ENCODE measurements around the gene ISCA2. TPM values are rescaled to one million over a fixed set of nuclear protein-coding genes. Genes with fewer than 3 reads are reported as not detected.

The ISCA2 gene
- total and polyA plus RNA-seq, 2 donors (not counting 1 experiment from before 2014, with no cell fraction given): 11.7 to 32.1 TPM

GRCh38 chr14:74464785-74465184 lies 28.8 kb upstream of the ISCA2 start:
- DNase-seq (ENCODE audit: low read depth in 2 of 2): no peak
- no peaks in the 10 kb centered on the region for H3K36me3 ChIP-seq (ENCODE audit: control insufficient read depth, insufficient read depth, low read length)
- H3K9me3 ChIP-seq (ENCODE audit: control insufficient read depth, insufficient read depth, low read depth, low read length): no peaks in the 10 kb centered on the region
- H3K4me3 ChIP-seq (replicated peaks in 1 of 4; ENCODE audit: control extremely low read depth in 1 of 4, insufficient read depth in 1 of 4, low read depth in 3 of 4, low read length in 4 of 4): no peak overlapping the region
- H3K4me1 ChIP-seq (ENCODE audit: control insufficient read depth, extremely low read depth, insufficient read depth, low read length): no peaks in the 10 kb centered on the region
- no peaks in the 10 kb centered on the region for H3K79me2 ChIP-seq (ENCODE audit: control insufficient read depth, insufficient read depth, low read length)
- H4K20me1 ChIP-seq (ENCODE audit: control insufficient read depth, extremely low read depth, insufficient read depth, low read length): no peaks in the 10 kb centered on the region
- TF ChIP-seq EZH2 (IDR thresholded peaks at IDR 0.05; ENCODE audit: low read length, missing control alignments) (no peak), CTCF (conservative IDR thresholded peaks at IDR 0.05 in 1 of 2, IDR thresholded peaks at IDR 0.05 in 1 of 2; ENCODE audit: low read depth in 1 of 2, low read length in 2 of 2) (no peak)
- no peak overlapping the region for H2AFZ ChIP-seq (ENCODE audit: low read length)
- H3K9ac ChIP-seq (ENCODE audit: insufficient read depth, low read length): no peak overlapping the region
- peaks cover 9% of the 10 kb centered on the region for H3K27me3 ChIP-seq (ENCODE audit: control insufficient read depth, insufficient read depth, low read length)
- H3K27ac ChIP-seq (ENCODE audit: insufficient read depth, low read length): no peak overlapping the region
- no peak overlapping the region for H3K4me2 ChIP-seq (ENCODE audit: extremely low read depth, insufficient read depth, low read length)

GRCh38 chr14:74465335-74465734 lies 28.2 kb upstream of the ISCA2 start:
- H3K9ac ChIP-seq (ENCODE audit: insufficient read depth, low read length): no peak overlapping the region
- H4K20me1 ChIP-seq (ENCODE audit: control insufficient read depth, extremely low read depth, insufficient read depth, low read length): no peaks in the 10 kb centered on the region
- no peaks in the 10 kb centered on the region for H3K9me3 ChIP-seq (ENCODE audit: control insufficient read depth, insufficient read depth, low read depth, low read length)
- no peak for DNase-seq (ENCODE audit: low read depth in 2 of 2)
- H2AFZ ChIP-seq (ENCODE audit: low read length): no peak overlapping the region
- no peak overlapping the region for H3K27ac ChIP-seq (ENCODE audit: insufficient read depth, low read length)
- no peak overlapping the region for H3K4me3 ChIP-seq (replicated peaks in 1 of 4; ENCODE audit: control extremely low read depth in 1 of 4, insufficient read depth in 1 of 4, low read depth in 3 of 4, low read length in 4 of 4)
- peaks cover 9% of the 10 kb centered on the region for H3K27me3 ChIP-seq (ENCODE audit: control insufficient read depth, insufficient read depth, low read length)
- H3K79me2 ChIP-seq (ENCODE audit: control insufficient read depth, insufficient read depth, low read length): no peaks in the 10 kb centered on the region
- no peak for TF ChIP-seq EZH2 (IDR thresholded peaks at IDR 0.05; ENCODE audit: low read length, missing control alignments)
- no peak for TF ChIP-seq CTCF (conservative IDR thresholded peaks at IDR 0.05 in 1 of 2, IDR thresholded peaks at IDR 0.05 in 1 of 2; ENCODE audit: low read depth in 1 of 2, low read length in 2 of 2)
- H3K4me2 ChIP-seq (ENCODE audit: extremely low read depth, insufficient read depth, low read length): no peak overlapping the region
- no peaks in the 10 kb centered on the region for H3K36me3 ChIP-seq (ENCODE audit: control insufficient read depth, insufficient read depth, low read length)
- H3K4me1 ChIP-seq (ENCODE audit: control insufficient read depth, extremely low read depth, insufficient read depth, low read length): no peaks in the 10 kb centered on the region

- Histone ChIP-seq H3K27ac (ENCODE audit: insufficient read depth, low read length) (no peak overlapping the region), H3K36me3 (ENCODE audit: control insufficient read depth, insufficient read depth, low read length) (no peaks in the 10 kb centered on the region), H3K4me2 (ENCODE audit: extremely low read depth, insufficient read depth, low read length) (no peak overlapping the region), H3K4me1 (ENCODE audit: control insufficient read depth, extremely low read depth, insufficient read depth, low read length) (no peaks in the 10 kb centered on the region), H3K9me3 (ENCODE audit: control insufficient read depth, insufficient read depth, low read depth, low read length) (no peaks in the 10 kb centered on the region), H3K9ac (ENCODE audit: insufficient read depth, low read length) (no peak overlapping the region), H3K27me3 (ENCODE audit: control insufficient read depth, insufficient read depth, low read length) (peaks cover 7% of the 10 kb centered on the region), H3K4me3 (replicated peaks in 1 of 4; ENCODE audit: control extremely low read depth in 1 of 4, insufficient read depth in 1 of 4, low read depth in 3 of 4, low read length in 4 of 4) (no peak overlapping the region), H4K20me1 (ENCODE audit: control insufficient read depth, extremely low read depth, insufficient read depth, low read length) (no peaks in the 10 kb centered on the region), H2AFZ (ENCODE audit: low read length) (no peak overlapping the region), H3K79me2 (ENCODE audit: control insufficient read depth, insufficient read depth, low read length) (no peaks in the 10 kb centered on the region)
- no peak for DNase-seq (ENCODE audit: low read depth in 2 of 2)
- no peak for TF ChIP-seq EZH2 (IDR thresholded peaks at IDR 0.05; ENCODE audit: low read length, missing control alignments)
- TF ChIP-seq CTCF (conservative IDR thresholded peaks at IDR 0.05 in 1 of 2, IDR thresholded peaks at IDR 0.05 in 1 of 2; ENCODE audit: low read depth in 1 of 2, low read length in 2 of 2): no peak
Observed at GRCh38 chr14:74468513-74468912, 25.1 kb upstream of the ISCA2 start.
